ENCODE data around the gene MTHFD1. TPM values are rescaled to one million over a fixed set of nuclear protein-coding genes. Genes with fewer than 3 reads are reported as not detected.
A peak's percentile ranks its signal among the peaks of the same experiment; 100 is the strongest.

Gene MTHFD1
- total RNA-seq, 1 experiment from 2014 or later, result 153 TPM

- no peaks in the 10 kb centered on the region for H3K9me3 ChIP-seq (ENCODE audit: control insufficient read depth in 1 of 2, insufficient read depth in 1 of 2, low read depth in 1 of 2, low read length in 2 of 2)
- no TSS peak for BruUV-seq (replicated peaks)
- DNase-seq (ENCODE audit: low read depth, low spot score) (no peak), ATAC-seq (no peak)
- RAD21 ChIA-PET (ENCODE audit: low non-redundant PET in 1 of 2, low total read pairs in 2 of 2, uncharacterized antibody in 2 of 2, unreplicated experiment in 2 of 2), result no interaction called here
- TF ChIP-seq REST (IDR thresholded peaks at IDR 0.05; ENCODE audit: low read depth), result no peak
- H3K9me2 ChIP-seq (ENCODE audit: insufficient read depth), result no peaks in the 10 kb centered on the region
- H4K20me1 ChIP-seq (ENCODE audit: insufficient read depth), result no peaks in the 10 kb centered on the region
- CTCF ChIA-PET, result no interaction called here
- intact Hi-C loops (cut with micrococcal nuclease), result no loop called here
- no peaks in the 10 kb centered on the region for H3K27me3 ChIP-seq (ENCODE audit: insufficient read depth, low read length)
- no peak overlapping the region for H3K27ac ChIP-seq (ENCODE audit: low read depth, low read length)
- POLR2A ChIA-PET, result no interaction called here
- no peak overlapping the region for H2AFZ ChIP-seq (ENCODE audit: low read depth, low read length, poor library complexity, severe bottlenecking)
- no peak overlapping the region for H3K4me3 ChIP-seq (replicated peaks in 1 of 2; ENCODE audit: low read depth in 1 of 2, low read length in 2 of 2)
- H3K9ac ChIP-seq (ENCODE audit: low read length), result no peak overlapping the region
- H3K4me2 ChIP-seq (ENCODE audit: low read length), result no peak overlapping the region
- peaks cover 0 to 8% of the 10 kb centered on the region in 2 experiments; a peak in 3 of 4 replicates for H3K36me3 ChIP-seq (ENCODE audit: control insufficient read depth in 1 of 2, insufficient read depth in 2 of 2, low read length in 2 of 2)
- H3K4me1 ChIP-seq (ENCODE audit: control insufficient read depth in 1 of 2, insufficient read depth in 2 of 2, low read length in 2 of 2), result peaks cover 26 to 30% of the 10 kb centered on the region in 2 experiments
- peaks cover 57% of the 10 kb centered on the region for H3K79me2 ChIP-seq (ENCODE audit: insufficient read depth, low read length)
These were observed 111.9 kb downstream of the MTHFD1 start for GRCh38 chr14:64500088-64500487.

- DNase-seq (ENCODE audit: low read depth, low spot score) (no peak), ATAC-seq (no peak)
- peak overlapping the region; percentile 74 to 97 for H3K4me3 ChIP-seq (replicated peaks in 1 of 2; ENCODE audit: low read depth in 1 of 2, low read length in 2 of 2)
- TSS peak; percentile 42 for BruUV-seq (replicated peaks)
- ChIA-PET CTCF (interaction anchor here (3.2 kb wide), 1 partner anchor 10 kb away, joined by 9 read pairs; no protein-coding TSS in a partner anchor), POLR2A (no interaction called here), RAD21 (ENCODE audit: low non-redundant PET in 1 of 2, low total read pairs in 2 of 2, uncharacterized antibody in 2 of 2, unreplicated experiment in 2 of 2) (no interaction called here)
- peaks cover 30 to 40% of the 10 kb centered on the region in 2 experiments for H3K4me1 ChIP-seq (ENCODE audit: control insufficient read depth in 1 of 2, insufficient read depth in 2 of 2, low read length in 2 of 2)
- intact Hi-C loops (cut with micrococcal nuclease), result no loop called here
- no peaks in the 10 kb centered on the region for H3K27me3 ChIP-seq (ENCODE audit: insufficient read depth, low read length)
- H3K79me2 ChIP-seq (ENCODE audit: insufficient read depth, low read length), result peaks cover 71% of the 10 kb centered on the region
- H3K4me2 ChIP-seq (ENCODE audit: low read length), result peak overlapping the region; percentile 89
- H3K36me3 ChIP-seq (ENCODE audit: control insufficient read depth in 1 of 2, insufficient read depth in 2 of 2, low read length in 2 of 2), result peaks cover 0 to 5% of the 10 kb centered on the region in 2 experiments; a peak in 1 of 4 replicates
- peak overlapping the region; percentile 85 for H3K9ac ChIP-seq (ENCODE audit: low read length)
- TF ChIP-seq CBX3 (IDR thresholded peaks at IDR 0.05; ENCODE audit: low read depth) (no peak), ZNF274 (IDR thresholded peaks at IDR 0.05; ENCODE audit: low read depth, low read length) (no peak), MAX (IDR thresholded peaks at IDR 0.05) (no peak), SP1 (IDR thresholded peaks at IDR 0.05; ENCODE audit: low read depth) (no peak), SRF (IDR thresholded peaks at IDR 0.05; ENCODE audit: low read depth) (no peak), JUND (IDR thresholded peaks at IDR 0.05) (no peak)
- no peaks in the 10 kb centered on the region for H3K9me2 ChIP-seq (ENCODE audit: insufficient read depth)
- peak overlapping the region; percentile 95 for H3K27ac ChIP-seq (ENCODE audit: low read depth, low read length)
- no peaks in the 10 kb centered on the region for H3K9me3 ChIP-seq (ENCODE audit: control insufficient read depth in 1 of 2, insufficient read depth in 1 of 2, low read depth in 1 of 2, low read length in 2 of 2)
- no peak overlapping the region for H2AFZ ChIP-seq (ENCODE audit: low read depth, low read length, poor library complexity, severe bottlenecking)
- H4K20me1 ChIP-seq (ENCODE audit: insufficient read depth), result no peaks in the 10 kb centered on the region
These were observed 113.4 kb downstream of the MTHFD1 start for GRCh38 chr14:64501411-64502171.
